ENCODE results near the gene ZXDC.

The ZXDC gene

GRCh38 chr3:126469479-126469878 is 6.2 kb downstream of the ZXDC start:
- H3K27ac ChIP-seq (replicated peaks): no peak overlapping the region
- no peak overlapping the region for H3K4me3 ChIP-seq (replicated peaks; ENCODE audit: insufficient read depth, low read length)
- no peaks in the 10 kb centered on the region for H3K27me3 ChIP-seq (ENCODE audit: insufficient read depth, poor library complexity, severe bottlenecking)
- no peak for DNase-seq (ENCODE audit: low read depth in 1 of 2, low spot score in 1 of 2)
- TF ChIP-seq REST (IDR thresholded peaks at IDR 0.05; ENCODE audit: insufficient replicate concordance, low read depth): no peak
- no peak for TF ChIP-seq SPI1 (IDR thresholded peaks at IDR 0.05; ENCODE audit: borderline replicate concordance, low read depth)
- no peak for TF ChIP-seq GABPA (IDR thresholded peaks at IDR 0.05; ENCODE audit: low read depth)
- TF ChIP-seq POLR2AphosphoS5 (IDR thresholded peaks at IDR 0.05; ENCODE audit: low read depth): no peak
- no peak for TF ChIP-seq CTCF (IDR thresholded peaks at IDR 0.05; ENCODE audit: insufficient read depth, low read length)

- no peaks in the 10 kb centered on the region for H3K27me3 ChIP-seq (ENCODE audit: insufficient read depth, poor library complexity, severe bottlenecking)
- TF ChIP-seq SPI1 (IDR thresholded peaks at IDR 0.05; ENCODE audit: borderline replicate concordance, low read depth): no peak
- no peak for TF ChIP-seq REST (IDR thresholded peaks at IDR 0.05; ENCODE audit: insufficient replicate concordance, low read depth)
- no peak; the same call in none of the 2 replicates for TF ChIP-seq POLR2AphosphoS5 (IDR thresholded peaks at IDR 0.05; ENCODE audit: low read depth)
- no peak for TF ChIP-seq CTCF (IDR thresholded peaks at IDR 0.05; ENCODE audit: insufficient read depth, low read length)
- no peak for TF ChIP-seq GABPA (IDR thresholded peaks at IDR 0.05; ENCODE audit: low read depth)
Measured at GRCh38 chr3:126468028-126468891, 7.4 kb downstream of the ZXDC start.

GRCh38 chr3:126467611-126467955 is 8.1 kb downstream of the ZXDC start:
- no peak overlapping the region for H3K4me3 ChIP-seq (replicated peaks; ENCODE audit: insufficient read depth, low read length)
- peak overlapping the region; percentile 52 for H3K27ac ChIP-seq (replicated peaks)
- H3K27me3 ChIP-seq (ENCODE audit: insufficient read depth, poor library complexity, severe bottlenecking): no peaks in the 10 kb centered on the region
- no peak for DNase-seq (ENCODE audit: low read depth in 1 of 2, low spot score in 1 of 2)
- TF ChIP-seq REST (IDR thresholded peaks at IDR 0.05; ENCODE audit: insufficient replicate concordance, low read depth) (no peak), CTCF (IDR thresholded peaks at IDR 0.05; ENCODE audit: insufficient read depth, low read length) (no peak), POLR2AphosphoS5 (IDR thresholded peaks at IDR 0.05; ENCODE audit: low read depth) (no peak), SPI1 (IDR thresholded peaks at IDR 0.05; ENCODE audit: borderline replicate concordance, low read depth) (no peak), GABPA (IDR thresholded peaks at IDR 0.05; ENCODE audit: low read depth) (no peak)

More at GRCh38 chr3:126468028-126468891, 7.4 kb downstream of the ZXDC start:
- peak; percentile 84 for DNase-seq (ENCODE audit: low read depth in 1 of 2, low spot score in 1 of 2)
- Histone ChIP-seq H3K27ac (replicated peaks) (peak overlapping the region; percentile 52), H3K4me3 (replicated peaks; ENCODE audit: insufficient read depth, low read length) (no peak overlapping the region)
